ENCODE measurements around the gene SPACA9. TPM values are rescaled to one million over a fixed set of nuclear protein-coding genes. Genes with fewer than 3 reads are reported as not detected.

The SPACA9 gene
- total RNA-seq, 2 donors from 2014 or later, result 2.2 to 8.1 TPM

GRCh38 chr9:132877824-132878694 lies 639 bp upstream of the SPACA9 start, which contains the start of gene AK8:
AK8 (minus strand) TSS chr9:132878284; CDS start chr9:132878255, 29 bp downstream.
- peak within 1 kb of the TSS; percentile 78 to 80 for H3K27ac ChIP-seq
- no peak for TF ChIP-seq CTCF (IDR thresholded peaks at IDR 0.05)

GRCh38 chr9:132879457-132880323 lies 992 bp downstream of the SPACA9 start:
- Histone ChIP-seq H3K36me3 (no peaks in the 10 kb centered on the region), H3K4me3 (peak overlapping the region; percentile 98), H3K4me1 (ENCODE audit: control insufficient read depth in 1 of 2, low read depth in 2 of 2) (peaks cover 0 to 5% of the 10 kb centered on the region in 2 donors), H3K27ac (peak overlapping the region; percentile 78 to 80), H3K9me3 (no peaks in the 10 kb centered on the region), H3K27me3 (replicated peaks; ENCODE audit: insufficient read depth) (no peaks in the 10 kb centered on the region)
- DNase-seq (ENCODE audit: low spot score) (no peak), ATAC-seq (ENCODE audit: insufficient number of reproducible peaks, low FRiP score, low read depth) (no peak)
- no peak for TF ChIP-seq CTCF (IDR thresholded peaks at IDR 0.05)

More at GRCh38 chr9:132877824-132878694, 639 bp upstream of the SPACA9 start, which contains the start of gene AK8:
- peak within 1 kb of the TSS; percentile 98 for H3K4me3 ChIP-seq
- H3K27me3 ChIP-seq (replicated peaks; ENCODE audit: insufficient read depth), result no peaks in the 10 kb centered on the region
- H3K9me3 ChIP-seq, result no peaks in the 10 kb centered on the region
- no peak for DNase-seq (ENCODE audit: low spot score)
- ATAC-seq (ENCODE audit: insufficient number of reproducible peaks, low FRiP score, low read depth), result peak; percentile 79
- no peaks in the 10 kb centered on the region for H3K36me3 ChIP-seq
- H3K4me1 ChIP-seq (ENCODE audit: control insufficient read depth in 1 of 2, low read depth in 2 of 2), result peaks cover 0 to 5% of the 10 kb centered on the region in 2 donors

- Histone ChIP-seq H3K9me3 (no peaks in the 10 kb centered on the region), H3K4me1 (ENCODE audit: control insufficient read depth in 1 of 2, low read depth in 2 of 2) (peaks cover 0 to 5% of the 10 kb centered on the region in 2 donors), H3K4me3 (no peak overlapping the region), H3K36me3 (no peaks in the 10 kb centered on the region), H3K27ac (peak overlapping the region in 1 of 2 donors; percentile 78), H3K27me3 (replicated peaks; ENCODE audit: insufficient read depth) (no peaks in the 10 kb centered on the region)
- no peak for TF ChIP-seq CTCF (IDR thresholded peaks at IDR 0.05)
- no peak for ATAC-seq (ENCODE audit: insufficient number of reproducible peaks, low FRiP score, low read depth)
- no peak for DNase-seq (ENCODE audit: low spot score)
Observed at GRCh38 chr9:132880324-132880661, 1.6 kb downstream of the SPACA9 start.

- peaks cover 0 to 5% of the 10 kb centered on the region in 2 donors for H3K4me1 ChIP-seq (ENCODE audit: control insufficient read depth in 1 of 2, low read depth in 2 of 2)
- DNase-seq (ENCODE audit: low spot score) (no peak), ATAC-seq (ENCODE audit: insufficient number of reproducible peaks, low FRiP score, low read depth) (no peak)
- H3K9me3 ChIP-seq, result no peaks in the 10 kb centered on the region
- no peaks in the 10 kb centered on the region for H3K27me3 ChIP-seq (replicated peaks; ENCODE audit: insufficient read depth)
- peaks cover 3% of the 10 kb centered on the region for H3K36me3 ChIP-seq
- no peak overlapping the region for H3K4me3 ChIP-seq
- no peak overlapping the region for H3K27ac ChIP-seq
- TF ChIP-seq CTCF (IDR thresholded peaks at IDR 0.05), result no peak
Observed at GRCh38 chr9:132881826-132882225, 3.1 kb downstream of the SPACA9 start.

- peaks cover 3% of the 10 kb centered on the region for H3K36me3 ChIP-seq
- H3K4me3 ChIP-seq, result no peak overlapping the region
- TF ChIP-seq CTCF (IDR thresholded peaks at IDR 0.05), result no peak
- H3K9me3 ChIP-seq, result no peaks in the 10 kb centered on the region
- no peak overlapping the region for H3K27ac ChIP-seq
- DNase-seq (ENCODE audit: low spot score) (no peak), ATAC-seq (ENCODE audit: insufficient number of reproducible peaks, low FRiP score, low read depth) (no peak)
- no peaks in the 10 kb centered on the region for H3K27me3 ChIP-seq (replicated peaks; ENCODE audit: insufficient read depth)
- peaks cover 0 to 2% of the 10 kb centered on the region in 2 donors for H3K4me1 ChIP-seq (ENCODE audit: control insufficient read depth in 1 of 2, low read depth in 2 of 2)
Observed at GRCh38 chr9:132882616-132883015, 3.9 kb downstream of the SPACA9 start.

Data from thoracic aorta (tissue), 2 donors.